Measurements from ENCODE around the gene OLFM1.

OLFM1 gene

DNA sequence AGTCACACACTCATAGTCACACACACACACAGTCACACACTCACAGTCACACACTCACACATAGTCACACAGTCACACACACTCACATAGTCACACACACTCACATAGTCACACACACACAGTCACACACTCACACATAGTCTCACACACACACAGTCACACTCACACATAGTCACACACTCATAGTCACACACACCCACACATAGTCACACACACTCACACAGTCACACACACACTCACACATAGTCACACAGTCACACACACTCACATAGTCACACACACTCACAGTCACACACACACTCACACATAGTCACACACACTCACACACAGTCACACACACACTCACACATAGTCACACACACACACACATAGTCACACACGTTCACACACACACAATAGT, 4.1 kb downstream of the OLFM1 start:
- peaks cover 5% of the 10 kb centered on the region for H3K4me1 ChIP-seq (ENCODE audit: control insufficient read depth, insufficient read depth, low read length)
- H3K9me3 ChIP-seq (ENCODE audit: control insufficient read depth, insufficient read depth, low read length), result no peaks in the 10 kb centered on the region
- no CpG with 5 or more reads among the region's 1 CpG for WGBS (ENCODE audit: insufficient coverage, insufficient read length)
- H3K4me3 ChIP-seq (ENCODE audit: low read length), result no peak overlapping the region
- no peak for DNase-seq (ENCODE audit: low read depth, low spot score)
- peaks cover 6% of the 10 kb centered on the region; the same call in 1 of the 2 replicates for H3K27me3 ChIP-seq (ENCODE audit: control insufficient read depth, insufficient read depth, low read length)
- H3K27ac ChIP-seq (ENCODE audit: low read length), result no peak overlapping the region
- H3K36me3 ChIP-seq (ENCODE audit: control insufficient read depth, insufficient read depth, low read length), result peaks cover 11% of the 10 kb centered on the region; the same call in 1 of the 2 replicates

DNA sequence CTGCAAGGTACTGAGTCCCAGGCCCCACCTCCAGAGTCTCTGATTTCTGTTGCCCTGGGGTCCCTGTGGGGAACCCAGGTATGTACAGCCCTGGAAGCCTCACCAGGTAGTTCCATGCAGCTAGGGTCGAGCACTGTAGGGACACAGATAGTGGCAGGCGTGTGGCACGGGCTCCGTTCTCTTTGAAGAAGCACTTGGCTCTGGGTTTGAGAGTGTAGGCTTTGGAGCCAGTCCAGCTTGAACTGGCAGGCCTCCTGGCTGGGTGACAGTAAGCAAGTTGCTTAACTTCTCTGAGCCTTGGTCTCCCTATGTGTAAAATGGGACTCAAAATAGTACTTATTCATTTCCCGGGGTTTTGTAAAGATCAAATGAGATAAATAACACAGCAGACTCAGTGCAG, 5.6 kb downstream of the OLFM1 start:
- Histone ChIP-seq H3K4me3 (ENCODE audit: low read length) (no peak overlapping the region), H3K27ac (ENCODE audit: low read length) (no peak overlapping the region), H3K4me1 (ENCODE audit: control insufficient read depth, insufficient read depth, low read length) (0 out of 2 replicates have a peak, but pooled peaks cover 1% of the 10 kb centered on the region), H3K27me3 (ENCODE audit: control insufficient read depth, insufficient read depth, low read length) (peaks cover 6% of the 10 kb centered on the region; the same call in 1 of the 2 replicates), H3K36me3 (ENCODE audit: control insufficient read depth, insufficient read depth, low read length) (peaks cover 11% of the 10 kb centered on the region; the same call in 1 of the 2 replicates), H3K9me3 (ENCODE audit: control insufficient read depth, insufficient read depth, low read length) (no peaks in the 10 kb centered on the region)
- DNase-seq (ENCODE audit: low read depth, low spot score), result no peak
- no CpG with 5 or more reads among the region's 5 CpGs for WGBS (ENCODE audit: insufficient coverage, insufficient read length)

DNA sequence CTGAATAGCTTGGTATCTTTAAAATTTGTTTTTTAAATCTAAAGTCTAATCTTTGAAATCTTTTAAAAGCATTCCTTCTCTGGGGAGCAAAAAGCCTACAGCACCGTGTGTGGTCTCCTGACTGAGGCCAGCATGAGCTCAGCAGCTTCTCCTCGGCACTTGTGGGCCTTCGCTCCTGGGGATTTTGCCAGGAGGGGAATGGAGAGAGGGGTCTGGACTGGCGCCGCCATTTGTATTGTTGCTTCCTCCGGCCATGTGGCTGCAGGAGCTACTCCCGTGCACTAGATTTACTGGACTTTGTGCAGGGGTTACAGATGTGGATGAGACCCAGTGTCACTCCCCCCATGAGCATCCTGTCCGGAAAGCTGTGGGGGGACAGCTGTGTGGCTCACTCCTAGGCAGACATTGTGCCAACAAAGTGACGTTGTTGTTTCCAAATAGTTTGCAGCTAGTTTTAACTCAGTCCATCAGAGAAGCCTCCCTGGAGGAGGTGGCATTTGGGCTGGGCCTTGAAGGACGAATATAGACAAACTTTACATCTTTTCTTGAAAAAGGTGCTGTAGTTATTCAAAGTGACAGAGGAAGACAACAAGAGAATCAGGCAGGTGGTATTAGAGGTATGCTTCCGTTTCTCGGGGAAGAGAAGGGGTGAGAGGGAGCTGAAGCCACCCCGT, 6.6 kb downstream of the OLFM1 start:
- DNase-seq (ENCODE audit: low read depth, low spot score), result no peak
- H3K36me3 ChIP-seq (ENCODE audit: control insufficient read depth, insufficient read depth, low read length), result peaks cover 11% of the 10 kb centered on the region; the same call in 1 of the 2 replicates
- WGBS (ENCODE audit: insufficient coverage, insufficient read length), result no CpG with 5 or more reads among the region's 13 CpGs
- 0 out of 2 replicates have a peak, but pooled peaks cover 1% of the 10 kb centered on the region for H3K4me1 ChIP-seq (ENCODE audit: control insufficient read depth, insufficient read depth, low read length)
- H3K9me3 ChIP-seq (ENCODE audit: control insufficient read depth, insufficient read depth, low read length), result no peaks in the 10 kb centered on the region
- H3K4me3 ChIP-seq (ENCODE audit: low read length), result no peak overlapping the region
- H3K27ac ChIP-seq (ENCODE audit: low read length), result no peak overlapping the region
- peaks cover 3% of the 10 kb centered on the region; the same call in 1 of the 2 replicates for H3K27me3 ChIP-seq (ENCODE audit: control insufficient read depth, insufficient read depth, low read length)

DNA sequence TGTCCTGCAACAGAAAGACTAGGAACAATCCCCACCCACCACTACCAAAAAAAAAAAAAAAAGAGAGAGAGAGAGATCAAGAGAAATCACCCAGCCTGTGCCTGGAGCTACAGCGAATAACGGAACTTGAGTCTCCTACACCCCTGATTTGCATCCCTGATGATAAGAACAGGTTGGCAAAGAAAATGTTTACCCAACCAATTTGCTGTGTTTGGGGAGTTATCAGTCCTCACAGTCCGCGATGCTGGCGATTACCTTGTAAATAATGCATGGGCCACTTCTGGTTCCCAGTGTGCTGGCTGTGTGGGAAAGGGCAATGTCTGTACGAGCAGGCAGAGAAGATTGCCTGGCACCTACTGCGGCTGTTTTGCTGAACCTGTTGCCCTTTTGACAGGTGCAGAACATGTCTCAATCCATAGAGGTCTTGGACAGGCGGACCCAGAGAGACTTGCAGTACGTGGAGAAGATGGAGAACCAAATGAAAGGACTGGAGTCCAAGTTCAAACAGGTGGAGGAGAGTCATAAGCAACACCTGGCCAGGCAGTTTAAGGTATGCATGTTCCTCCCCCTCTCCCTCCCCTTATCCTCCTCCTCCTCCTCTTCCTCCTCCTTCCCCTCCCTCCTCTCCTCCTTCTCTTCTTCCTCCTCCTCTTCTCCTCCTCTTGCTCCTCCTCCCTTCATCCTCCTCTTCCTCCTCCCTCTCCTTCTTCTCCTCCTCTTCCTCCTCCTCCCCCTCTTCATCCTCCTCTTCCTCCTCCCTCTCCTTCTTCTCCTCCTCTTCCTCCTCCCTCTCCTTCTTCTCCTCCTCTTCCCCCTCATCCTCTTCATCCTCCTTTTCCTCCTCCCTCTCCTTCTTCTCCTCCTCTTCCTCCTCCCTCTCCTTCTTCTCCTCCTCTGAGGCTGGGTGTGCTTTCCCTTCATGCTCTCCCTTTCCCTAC, 8.3 kb downstream of the OLFM1 start:
- H3K36me3 ChIP-seq (ENCODE audit: control insufficient read depth, insufficient read depth, low read length), result peaks cover 11% of the 10 kb centered on the region; the same call in 1 of the 2 replicates
- H3K4me1 ChIP-seq (ENCODE audit: control insufficient read depth, insufficient read depth, low read length), result no peaks in the 10 kb centered on the region
- no peaks in the 10 kb centered on the region for H3K9me3 ChIP-seq (ENCODE audit: control insufficient read depth, insufficient read depth, low read length)
- no peak overlapping the region for H3K4me3 ChIP-seq (ENCODE audit: low read length)
- no peaks in the 10 kb centered on the region for H3K27me3 ChIP-seq (ENCODE audit: control insufficient read depth, insufficient read depth, low read length)
- no peak for DNase-seq (ENCODE audit: low read depth, low spot score)
- WGBS (ENCODE audit: insufficient coverage, insufficient read length), result no CpG with 5 or more reads among the region's 9 CpGs
- H3K27ac ChIP-seq (ENCODE audit: low read length), result no peak overlapping the region

DNA sequence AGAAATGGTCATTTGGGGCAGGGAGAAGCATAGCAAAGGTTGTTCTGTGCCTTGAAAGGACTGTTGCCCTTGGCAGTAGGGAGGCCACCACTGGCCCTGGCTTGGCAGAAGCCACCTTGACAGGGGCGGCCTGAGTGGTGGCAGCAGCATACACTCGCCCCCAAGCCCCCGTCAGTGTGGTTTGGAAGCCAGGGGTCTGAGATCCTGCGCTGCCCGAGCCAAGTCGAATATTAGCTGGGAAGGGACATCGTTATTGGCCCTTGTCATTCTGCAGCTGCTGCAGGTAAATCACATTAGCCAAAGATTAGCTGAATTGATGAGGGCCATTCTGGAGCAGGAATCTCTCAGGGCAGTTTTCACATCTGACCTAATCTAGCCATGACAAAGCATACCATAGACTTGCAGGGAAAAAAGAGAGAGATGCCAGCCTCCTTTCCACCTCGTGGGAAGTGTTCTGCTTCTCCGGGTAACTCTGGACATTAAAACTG, 9.0 kb downstream of the OLFM1 start:
- no CpG with 5 or more reads among the region's 9 CpGs for WGBS (ENCODE audit: insufficient coverage, insufficient read length)
- H3K4me3 ChIP-seq (ENCODE audit: low read length), result no peak overlapping the region
- H3K9me3 ChIP-seq (ENCODE audit: control insufficient read depth, insufficient read depth, low read length), result no peaks in the 10 kb centered on the region
- H3K4me1 ChIP-seq (ENCODE audit: control insufficient read depth, insufficient read depth, low read length), result no peaks in the 10 kb centered on the region
- no peak for DNase-seq (ENCODE audit: low read depth, low spot score)
- H3K27ac ChIP-seq (ENCODE audit: low read length), result no peak overlapping the region
- H3K27me3 ChIP-seq (ENCODE audit: control insufficient read depth, insufficient read depth, low read length), result no peaks in the 10 kb centered on the region
- H3K36me3 ChIP-seq (ENCODE audit: control insufficient read depth, insufficient read depth, low read length), result peaks cover 8% of the 10 kb centered on the region; the same call in 1 of the 2 replicates

DNA sequence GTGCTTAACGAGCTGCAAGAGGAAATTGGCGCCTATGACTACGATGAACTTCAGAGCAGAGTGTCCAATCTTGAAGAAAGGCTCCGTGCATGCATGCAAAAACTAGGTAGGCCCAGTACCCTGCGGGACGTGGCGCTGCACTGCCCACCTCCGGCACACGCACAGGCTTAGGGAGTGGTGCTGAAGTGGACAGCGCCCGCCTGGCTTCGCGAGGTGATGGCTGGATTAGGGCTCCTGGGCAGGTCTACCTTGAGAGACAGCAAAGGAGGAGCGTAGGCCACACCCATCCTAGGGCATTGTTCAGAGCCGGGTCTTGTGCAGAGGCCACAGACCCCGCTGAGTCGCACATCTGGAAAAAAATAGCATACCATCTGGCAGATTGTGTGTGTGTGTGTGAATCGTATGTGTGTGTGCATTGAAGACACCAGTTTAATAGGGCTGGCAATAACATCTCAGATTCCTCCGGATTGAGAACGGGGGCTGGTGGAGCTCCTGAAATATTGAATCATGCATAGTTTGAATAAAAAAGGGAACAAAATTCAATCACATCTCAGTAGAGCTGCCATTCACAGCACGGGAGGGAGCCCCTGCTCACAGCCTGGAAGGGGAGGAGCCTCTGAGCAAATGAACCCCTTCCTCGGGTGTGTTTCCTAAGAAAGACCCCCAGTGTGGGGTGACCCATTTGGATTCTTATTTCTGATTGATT, 11.1 kb downstream of the OLFM1 start:
- H3K36me3 ChIP-seq (ENCODE audit: control insufficient read depth, insufficient read depth, low read length), result peaks cover 6% of the 10 kb centered on the region; the same call in 1 of the 2 replicates
- no CpG with 5 or more reads among the region's 22 CpGs for WGBS (ENCODE audit: insufficient coverage, insufficient read length)
- no peaks in the 10 kb centered on the region for H3K4me1 ChIP-seq (ENCODE audit: control insufficient read depth, insufficient read depth, low read length)
- no peak overlapping the region for H3K4me3 ChIP-seq (ENCODE audit: low read length)
- DNase-seq (ENCODE audit: low read depth, low spot score), result peak; percentile 33
- H3K27me3 ChIP-seq (ENCODE audit: control insufficient read depth, insufficient read depth, low read length), result no peaks in the 10 kb centered on the region
- H3K27ac ChIP-seq (ENCODE audit: low read length), result no peak overlapping the region
- no peaks in the 10 kb centered on the region for H3K9me3 ChIP-seq (ENCODE audit: control insufficient read depth, insufficient read depth, low read length)

DNA sequence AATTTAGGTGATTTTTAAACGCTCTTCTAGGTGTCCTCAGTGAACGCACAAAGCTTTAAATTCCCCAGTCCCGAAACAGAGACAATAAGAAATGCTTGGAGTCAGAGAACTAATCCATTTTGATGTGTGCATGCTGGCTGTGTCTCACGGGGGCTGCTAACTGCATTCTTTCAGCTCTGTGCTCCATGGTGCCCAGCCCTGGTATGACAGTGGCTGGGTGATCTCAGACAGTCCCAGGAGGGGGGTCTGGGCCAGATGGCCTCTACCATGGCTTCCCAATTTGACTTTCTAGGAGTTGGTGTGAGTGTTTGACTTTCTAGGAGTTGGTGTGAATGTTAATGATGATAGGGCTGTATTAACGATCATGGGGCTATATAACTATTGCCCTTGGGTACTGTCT, 12.1 kb downstream of the OLFM1 start:
- Histone ChIP-seq H3K4me3 (ENCODE audit: low read length) (no peak overlapping the region), H3K27ac (ENCODE audit: low read length) (no peak overlapping the region), H3K27me3 (ENCODE audit: control insufficient read depth, insufficient read depth, low read length) (no peaks in the 10 kb centered on the region), H3K36me3 (ENCODE audit: control insufficient read depth, insufficient read depth, low read length) (peaks cover 6% of the 10 kb centered on the region; the same call in 1 of the 2 replicates), H3K4me1 (ENCODE audit: control insufficient read depth, insufficient read depth, low read length) (no peaks in the 10 kb centered on the region), H3K9me3 (ENCODE audit: control insufficient read depth, insufficient read depth, low read length) (no peaks in the 10 kb centered on the region)
- no peak for DNase-seq (ENCODE audit: low read depth, low spot score)
- no CpG with 5 or more reads among the region's 5 CpGs for WGBS (ENCODE audit: insufficient coverage, insufficient read length)

DNA sequence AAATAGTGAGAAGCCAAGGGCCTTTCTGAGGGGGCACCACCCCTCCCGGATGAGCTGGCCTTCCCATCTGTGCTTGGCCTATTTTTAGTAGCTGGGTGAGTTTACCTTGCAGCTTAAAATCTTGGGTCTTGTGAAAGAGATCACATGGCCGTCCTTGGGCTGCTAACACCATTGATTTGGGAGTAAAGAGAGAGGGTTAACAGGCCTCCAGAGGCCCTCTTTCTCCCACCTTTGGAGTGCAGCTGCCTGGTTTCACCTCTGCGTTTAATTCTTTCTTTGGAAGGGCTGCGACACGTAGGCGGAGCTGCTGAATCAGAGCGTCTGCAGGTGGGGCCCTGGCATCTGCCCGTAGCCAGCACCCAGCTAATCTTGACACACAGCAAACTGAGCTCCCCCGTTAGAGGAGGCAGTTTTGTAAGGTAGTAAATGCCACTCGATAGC, 12.8 kb downstream of the OLFM1 start:
- peaks cover 6% of the 10 kb centered on the region; the same call in 1 of the 2 replicates for H3K36me3 ChIP-seq (ENCODE audit: control insufficient read depth, insufficient read depth, low read length)
- no peak for DNase-seq (ENCODE audit: low read depth, low spot score)
- H3K27me3 ChIP-seq (ENCODE audit: control insufficient read depth, insufficient read depth, low read length), result no peaks in the 10 kb centered on the region
- whole genome bisulfite sequencing (ENCODE audit: insufficient coverage, insufficient read length), result no CpG with 5 or more reads among the region's 10 CpGs
- no peak overlapping the region for H3K27ac ChIP-seq (ENCODE audit: low read length)
- no peak overlapping the region for H3K4me3 ChIP-seq (ENCODE audit: low read length)
- no peaks in the 10 kb centered on the region for H3K4me1 ChIP-seq (ENCODE audit: control insufficient read depth, insufficient read depth, low read length)
- H3K9me3 ChIP-seq (ENCODE audit: control insufficient read depth, insufficient read depth, low read length), result no peaks in the 10 kb centered on the region

DNA sequence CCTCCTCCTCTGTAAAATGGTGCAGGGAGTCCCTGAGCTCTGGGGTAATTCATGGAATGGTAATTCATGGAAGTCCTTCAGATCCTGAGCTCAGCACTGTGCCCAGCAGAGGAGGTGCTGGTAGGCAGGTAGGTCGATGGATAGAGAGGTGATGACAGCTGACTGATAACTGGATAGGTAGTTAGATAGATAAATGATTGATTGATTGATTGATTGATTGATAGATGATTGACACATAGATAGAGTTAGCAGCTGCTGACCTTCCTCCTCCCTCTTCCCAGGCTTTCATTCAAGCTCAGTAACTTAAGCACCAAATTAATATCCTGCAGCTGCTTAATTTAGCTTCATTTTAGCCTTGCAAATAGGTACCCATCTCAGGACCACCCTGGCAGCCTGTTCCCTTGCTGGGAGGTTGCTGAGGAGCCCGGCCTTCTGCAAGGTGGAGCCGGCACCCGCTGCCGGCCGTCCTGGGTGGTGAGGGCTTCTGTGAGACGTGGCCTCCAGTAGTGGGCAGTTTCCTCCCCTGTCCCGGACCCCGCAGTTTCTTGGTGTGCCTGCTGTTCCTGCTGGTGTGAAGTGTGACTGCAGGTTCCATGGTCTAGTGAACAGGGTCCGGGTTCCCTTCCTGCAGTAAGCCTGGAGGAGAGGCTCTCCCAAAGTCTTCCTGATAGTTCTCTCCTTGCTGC, 13.4 kb downstream of the OLFM1 start:
- no peak overlapping the region for H3K27ac ChIP-seq (ENCODE audit: low read length)
- H3K4me1 ChIP-seq (ENCODE audit: control insufficient read depth, insufficient read depth, low read length), result no peaks in the 10 kb centered on the region
- H3K4me3 ChIP-seq (ENCODE audit: low read length), result no peak overlapping the region
- H3K36me3 ChIP-seq (ENCODE audit: control insufficient read depth, insufficient read depth, low read length), result peaks cover 6% of the 10 kb centered on the region; the same call in 1 of the 2 replicates
- H3K27me3 ChIP-seq (ENCODE audit: control insufficient read depth, insufficient read depth, low read length), result no peaks in the 10 kb centered on the region
- no CpG with 5 or more reads among the region's 10 CpGs for WGBS (ENCODE audit: insufficient coverage, insufficient read length)
- no peak for DNase-seq (ENCODE audit: low read depth, low spot score)
- H3K9me3 ChIP-seq (ENCODE audit: control insufficient read depth, insufficient read depth, low read length), result no peaks in the 10 kb centered on the region
